ENCODE results near the gene WDFY4. TPM values are rescaled to one million over a fixed set of nuclear protein-coding genes. Genes with fewer than 3 reads are reported as not detected.

The WDFY4 gene
- total RNA-seq, 1 experiment from 2014 or later: not detected

- Histone ChIP-seq H3K79me2 (ENCODE audit: insufficient read depth, low read length) (no peaks in the 10 kb centered on the region), H3K23me2 (ENCODE audit: insufficient read length, low read depth, low read length, poor library complexity, severe bottlenecking) (no peaks in the 10 kb centered on the region), H4K91ac (ENCODE audit: insufficient read length, low read depth, low read length) (no peak overlapping the region), H2BK5ac (ENCODE audit: insufficient read length, low read length) (no peak overlapping the region), H4K20me1 (ENCODE audit: control insufficient read depth, insufficient read depth, insufficient read length) (no peaks in the 10 kb centered on the region), H3K4ac (ENCODE audit: low read depth, low read length) (no peak overlapping the region), H3K79me1 (ENCODE audit: insufficient read depth, low read depth, low read length, poor library complexity, severe bottlenecking) (no peaks in the 10 kb centered on the region), H3K23ac (ENCODE audit: insufficient read length, low read depth, low read length) (no peak overlapping the region), H4K5ac (ENCODE audit: insufficient read length, low read depth, low read length) (no peak overlapping the region), H2BK15ac (ENCODE audit: low read depth, low read length) (no peak overlapping the region), H3K4me2 (ENCODE audit: insufficient read depth, insufficient read length, low read length) (no peak overlapping the region), H3K56ac (ENCODE audit: insufficient read length, low read depth, low read length) (no peak overlapping the region), H3K18ac (ENCODE audit: insufficient read length, low read depth, low read length) (no peak overlapping the region), H2AFZ (ENCODE audit: low read length) (no peak overlapping the region), H4K8ac (replicated peaks; ENCODE audit: insufficient read length, low read depth, low read length) (no peak overlapping the region), H3K14ac (ENCODE audit: insufficient read depth, low read length) (no peak overlapping the region), H3T11ph (ENCODE audit: low read length) (no peak overlapping the region), H2AK5ac (ENCODE audit: insufficient read length, low read length) (no peak overlapping the region), H2BK12ac (ENCODE audit: insufficient read length, low read depth, low read length) (no peak overlapping the region), H3K27ac (ENCODE audit: insufficient read length, low read depth, low read length) (no peak overlapping the region), H2BK20ac (ENCODE audit: low read depth, low read length, poor library complexity, severe bottlenecking) (no peak overlapping the region), H3K27me3 (ENCODE audit: insufficient read depth, low read length) (no peaks in the 10 kb centered on the region), H2BK120ac (ENCODE audit: low read depth, low read length, poor library complexity, severe bottlenecking) (no peak overlapping the region), H3K4me1 (ENCODE audit: insufficient read depth, low read length) (0 out of 2 replicates have a peak, but pooled peaks cover 6% of the 10 kb centered on the region), H3K9me3 (ENCODE audit: control insufficient read depth, low read depth, low read length) (no peaks in the 10 kb centered on the region), H3K9ac (ENCODE audit: extremely low read depth, insufficient read length, low read length) (no peak overlapping the region)
- H3K4me1 Mint-ChIP-seq: peaks cover 17 to 19% of the 10 kb centered on the region in 2 experiments
- no peak overlapping the region for H3K27ac Mint-ChIP-seq
- WGBS (ENCODE audit: extremely low coverage, insufficient read length, low lambda C conversion rate): no CpG with 5 or more reads among the region's 1 CpG
- H3K9me3 Mint-ChIP-seq: no peaks in the 10 kb centered on the region; a peak in 2 of 5 replicates
- H3K4me3 Mint-ChIP-seq: no peak overlapping the region
- no peak for TF ChIP-seq CTCF (conservative IDR thresholded peaks at IDR 0.05)
- H3K36me3 Mint-ChIP-seq (ENCODE audit: insufficient read depth in 1 of 3, low read depth in 3 of 3): no peaks in the 10 kb centered on the region; a peak in 2 of 7 replicates
- no peak for DNase-seq
- H3K27me3 Mint-ChIP-seq (ENCODE audit: low read depth): peaks cover 5% of the 10 kb centered on the region; the same call in 1 of the 2 replicates
Observed at GRCh38 chr10:48733329-48733728, 48.7 kb downstream of the WDFY4 start.

Measured in H9 (cell line).